VCaP (cell line): ENCODE measurements around the gene HS3ST6.
"Not testable (repeated sequence)": the region's sequence is repeated elsewhere in the genome, so short reads cannot be mapped to it uniquely, and the experiment has no call there.

ENCODE experiments used
- H3K27ac ChIP-seq: fragments of 450-650 bp; 2 replicates; pipeline ENCODE4 v1.5.1; 2017
- CTCF ChIP-seq: fragments of 450-650 bp; conservative IDR thresholded peaks from 2 replicates; pipeline ENCODE4 v1.5.1; 2017; ENCODE audit warnings: mild to moderate bottlenecking, moderate library complexity

Gene HS3ST6

GRCh38 chr16:1903845-1904840, 14.1 kb downstream of the HS3ST6 start:
- TF ChIP-seq CTCF, result no peak
- H3K27ac ChIP-seq, result no peak overlapping the region

- TF ChIP-seq CTCF, result no peak
- no peak overlapping the region for H3K27ac ChIP-seq
Measured at GRCh38 chr16:1903220-1903574, 15.0 kb downstream of the HS3ST6 start.

DNA sequence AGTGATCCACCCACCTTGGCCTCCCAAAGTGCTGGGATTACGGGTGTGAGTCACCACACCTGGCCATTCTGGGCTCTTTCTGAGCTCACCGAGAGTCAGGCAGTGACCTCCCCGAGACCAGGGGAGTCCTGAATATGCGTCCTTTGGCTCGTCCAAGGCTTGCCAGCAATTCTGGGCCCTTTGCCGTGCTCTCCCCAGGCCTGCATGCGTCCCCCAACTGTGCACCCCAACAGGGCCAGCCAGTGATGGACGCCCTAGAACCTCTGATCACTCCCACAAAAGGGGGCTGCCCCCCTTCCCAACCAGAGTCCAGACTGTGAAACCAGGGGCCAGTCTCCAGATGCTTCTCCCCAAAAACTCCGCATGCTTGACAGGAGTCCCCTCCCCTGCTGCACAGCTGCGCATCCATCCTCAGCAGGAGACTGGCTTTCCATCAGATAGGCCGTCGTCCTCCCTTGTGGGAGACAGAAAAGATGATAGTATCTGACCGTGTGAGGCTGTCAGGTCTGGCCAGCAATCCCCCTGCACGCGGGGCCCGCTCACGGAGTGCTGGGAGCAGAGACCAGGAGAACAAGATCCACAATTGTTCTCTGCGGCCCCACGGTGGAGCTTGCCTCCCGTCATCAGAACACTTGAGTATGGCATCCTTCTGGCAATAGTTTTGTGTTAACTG, 15.5 kb downstream of the HS3ST6 start:
- no peak overlapping the region for H3K27ac ChIP-seq
- TF ChIP-seq CTCF, result no peak

DNA sequence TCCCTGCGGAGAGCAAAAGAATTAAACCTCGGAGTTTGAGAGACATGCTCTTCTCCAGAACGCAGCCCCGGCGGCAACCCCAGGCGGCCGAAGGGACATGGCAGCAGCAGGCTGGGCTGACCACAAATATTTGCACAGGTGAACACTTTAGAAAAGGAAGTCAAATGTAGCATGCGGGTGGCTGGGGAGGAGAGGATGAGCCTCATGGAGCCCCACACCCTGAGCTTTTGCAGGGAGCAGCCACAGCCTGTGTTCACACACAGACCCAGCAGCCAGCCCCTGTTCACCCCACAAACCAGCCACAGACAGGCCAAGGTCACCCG, 17.8 kb downstream of the HS3ST6 start:
- H3K27ac ChIP-seq, result peak overlapping the region; percentile 74
- TF ChIP-seq CTCF, result no peak

DNA sequence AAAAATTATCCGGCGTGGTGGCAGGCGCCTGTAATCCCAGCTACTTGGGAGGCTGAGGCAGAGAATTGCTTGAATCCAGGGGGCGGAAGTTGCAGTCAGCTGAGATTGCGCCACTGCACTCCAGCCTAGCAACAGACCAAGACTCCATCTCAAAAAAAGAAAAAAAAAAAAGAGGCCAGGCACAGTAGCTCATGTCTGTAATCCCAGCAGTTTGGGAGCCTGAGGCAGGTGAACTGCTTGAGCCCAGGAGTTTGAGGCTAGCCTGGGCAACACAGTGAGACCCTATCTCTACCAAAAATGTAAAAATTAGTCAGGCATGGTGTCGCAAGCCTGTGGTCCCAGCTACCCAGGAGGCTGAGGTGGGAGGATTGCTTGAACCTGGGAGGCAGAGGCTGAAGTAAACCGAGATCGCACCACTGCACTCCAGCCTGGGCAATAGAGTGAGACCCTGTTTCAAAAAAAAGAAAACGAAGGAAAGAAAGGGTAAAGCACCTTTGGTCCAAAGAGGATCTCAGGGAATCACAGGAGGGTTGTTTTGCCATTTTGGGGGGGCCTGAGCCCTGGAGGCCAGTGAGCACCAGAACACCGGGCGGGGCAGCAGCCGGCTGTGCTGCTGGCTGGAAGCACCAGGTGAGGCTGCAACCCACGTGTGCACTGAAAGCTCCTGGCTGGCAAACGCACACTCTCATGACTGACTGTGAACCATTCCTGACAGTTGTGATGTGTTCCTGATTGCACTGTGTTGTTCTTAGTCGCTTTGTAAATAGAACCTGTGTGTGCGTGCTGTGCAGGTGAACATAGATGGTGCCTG, 18.4 kb downstream of the HS3ST6 start:
- H3K27ac ChIP-seq, result peak overlapping the region; percentile 74
- 0 out of 2 replicates have a peak, but pooled peaks have one; percentile 19 for TF ChIP-seq CTCF

- not testable (repeated sequence) for H3K27ac ChIP-seq
Measured at GRCh38 chr16:1897692-1898091, 20.5 kb downstream of the HS3ST6 start.

GRCh38 chr16:1895949-1896675, 22.1 kb downstream of the HS3ST6 start:
- no peak overlapping the region for H3K27ac ChIP-seq
- no peak for TF ChIP-seq CTCF
